A549 (cell line): Measurements from ENCODE around the gene EFCAB8.

ENCODE experiments used
- BHLHE40 ChIP-seq: IDR thresholded peaks from 2 replicates; pipeline ENCODE4 v1.6.1; 2012; ENCODE audit warnings: low read depth, low read length, inconsistent platforms
- EP300 ChIP-seq, 2 experiments: fragments of >200 bp; sonication (Bioruptor Twin); formaldehyde crosslinking; IDR thresholded peaks; 2 replicates in 1 of 2; 3 replicates in 1 of 2; pipeline ENCODE4 v1.6.1; 2016 to 2017
- HDAC2 ChIP-seq: fragments of 200-600 bp; sonication (generic); IDR thresholded peaks from 2 replicates; pipeline ENCODE4 v1.6.1; 2016
- MAFK ChIP-seq: fragments of 450-650 bp; IDR thresholded peaks from 2 replicates; pipeline ENCODE4 v1.6.1; 2014; ENCODE audit not compliant: partially characterized antibody
- MYC ChIP-seq: IDR thresholded peaks from 2 replicates; pipeline ENCODE4 v1.6.1; 2012; ENCODE audit warnings: mild to moderate bottlenecking, inconsistent platforms, low read length, improper control_type of control experiment, borderline replicate concordance
- POLR2A ChIP-seq: IDR thresholded peaks from 2 replicates; pipeline ENCODE4 v1.6.1; 2012; ENCODE audit warnings: mild to moderate bottlenecking, low read length
- SREBF2 ChIP-seq: fragments of 450-650 bp; IDR thresholded peaks from 2 replicates; pipeline ENCODE4 v1.6.1; 2014; ENCODE audit warnings: mild to moderate bottlenecking, moderate library complexity
- TF ChIP-seq, protein P1 (sequence below): fragments of >200 bp; sonication (Bioruptor Twin); formaldehyde crosslinking; IDR thresholded peaks from 3 replicates; pipeline ENCODE4 v1.5.1; 2016

DNA sequence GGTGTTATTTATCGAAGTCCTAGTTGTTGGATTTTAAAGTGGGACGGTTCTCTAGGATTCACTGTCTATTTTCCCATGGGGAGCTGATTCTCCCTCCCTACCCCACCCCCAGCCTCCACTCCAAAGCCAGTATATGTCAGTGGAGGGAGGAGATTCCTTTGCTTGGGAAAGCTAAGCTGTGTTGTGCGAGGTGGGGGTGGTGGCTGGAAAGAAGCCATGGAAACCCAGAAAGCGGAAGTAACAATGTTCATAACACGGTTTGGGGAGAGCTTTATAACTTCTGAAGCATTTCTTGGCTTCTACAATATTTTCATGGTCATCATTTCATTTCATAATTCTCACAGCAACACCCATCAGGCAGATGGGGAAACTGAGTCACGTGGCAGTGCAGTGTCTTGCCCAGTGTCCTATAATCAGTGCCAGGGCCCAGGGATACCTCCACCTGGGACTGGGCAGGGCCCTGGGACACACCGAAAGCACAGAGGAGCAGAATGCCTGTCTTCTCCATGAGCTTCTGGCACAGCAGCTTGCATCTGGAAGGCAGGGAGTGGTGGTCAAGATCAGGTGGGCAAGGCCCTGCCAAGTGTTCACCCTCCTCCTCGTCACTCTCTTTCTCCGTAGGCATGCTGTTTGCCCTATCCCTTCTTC is 141.0 kb downstream of the EFCAB8 start:
- no peak for TF ChIP-seq SREBF2
- TF ChIP-seq, protein P1, sequence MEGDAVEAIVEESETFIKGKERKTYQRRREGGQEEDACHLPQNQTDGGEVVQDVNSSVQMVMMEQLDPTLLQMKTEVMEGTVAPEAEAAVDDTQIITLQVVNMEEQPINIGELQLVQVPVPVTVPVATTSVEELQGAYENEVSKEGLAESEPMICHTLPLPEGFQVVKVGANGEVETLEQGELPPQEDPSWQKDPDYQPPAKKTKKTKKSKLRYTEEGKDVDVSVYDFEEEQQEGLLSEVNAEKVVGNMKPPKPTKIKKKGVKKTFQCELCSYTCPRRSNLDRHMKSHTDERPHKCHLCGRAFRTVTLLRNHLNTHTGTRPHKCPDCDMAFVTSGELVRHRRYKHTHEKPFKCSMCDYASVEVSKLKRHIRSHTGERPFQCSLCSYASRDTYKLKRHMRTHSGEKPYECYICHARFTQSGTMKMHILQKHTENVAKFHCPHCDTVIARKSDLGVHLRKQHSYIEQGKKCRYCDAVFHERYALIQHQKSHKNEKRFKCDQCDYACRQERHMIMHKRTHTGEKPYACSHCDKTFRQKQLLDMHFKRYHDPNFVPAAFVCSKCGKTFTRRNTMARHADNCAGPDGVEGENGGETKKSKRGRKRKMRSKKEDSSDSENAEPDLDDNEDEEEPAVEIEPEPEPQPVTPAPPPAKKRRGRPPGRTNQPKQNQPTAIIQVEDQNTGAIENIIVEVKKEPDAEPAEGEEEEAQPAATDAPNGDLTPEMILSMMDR: no peak
- no peak for TF ChIP-seq MYC
- TF ChIP-seq MAFK: no peak
- no peak for TF ChIP-seq EP300 (IDR thresholded peaks at IDR 0.05)
- TF ChIP-seq POLR2A: no peak
- no peak for TF ChIP-seq HDAC2
- no peak for TF ChIP-seq BHLHE40
